Measurements from ENCODE around the gene SIRPB1. TPM values are rescaled to one million over a fixed set of nuclear protein-coding genes. Genes with fewer than 3 reads are reported as not detected.

The SIRPB1 gene
- total RNA-seq, 4 donors from 2014 or later: 0.95 to 3.2 (median 1.7) TPM; not detected in 1

DNA sequence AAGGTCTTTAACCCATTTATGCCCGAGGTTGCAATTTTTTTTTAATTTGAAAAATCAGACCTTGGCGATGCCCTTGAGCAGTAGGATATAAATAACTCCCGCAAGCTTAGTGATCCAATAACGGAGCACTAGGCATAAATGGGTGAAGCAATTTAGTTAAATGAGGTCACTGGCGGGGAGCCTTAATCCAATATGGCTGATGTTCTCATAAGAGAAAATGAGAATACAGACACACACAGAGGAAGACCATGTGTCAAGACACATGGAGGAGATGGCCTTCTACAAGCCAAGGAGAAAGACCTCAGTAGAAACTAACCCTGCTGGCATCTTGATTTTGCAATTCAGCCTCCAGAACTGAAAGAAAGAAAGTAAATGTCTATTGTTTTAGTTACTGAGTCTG is 37.0 kb upstream of the SIRPB1 start:
- intact Hi-C loops (cut with DNase I; ENCODE audit: low total_unique reads): no loop called here
- Histone ChIP-seq H3K27ac (no peak overlapping the region), H3K4me3 (no peak overlapping the region), H3K36me3 (no peaks in the 10 kb centered on the region), H3K27me3 (no peaks in the 10 kb centered on the region), H3K4me1 (no peaks in the 10 kb centered on the region), H3K9me3 (no peaks in the 10 kb centered on the region)
- no peak for TF ChIP-seq POLR2A (IDR thresholded peaks at IDR 0.05)
- TF ChIP-seq, protein P1, sequence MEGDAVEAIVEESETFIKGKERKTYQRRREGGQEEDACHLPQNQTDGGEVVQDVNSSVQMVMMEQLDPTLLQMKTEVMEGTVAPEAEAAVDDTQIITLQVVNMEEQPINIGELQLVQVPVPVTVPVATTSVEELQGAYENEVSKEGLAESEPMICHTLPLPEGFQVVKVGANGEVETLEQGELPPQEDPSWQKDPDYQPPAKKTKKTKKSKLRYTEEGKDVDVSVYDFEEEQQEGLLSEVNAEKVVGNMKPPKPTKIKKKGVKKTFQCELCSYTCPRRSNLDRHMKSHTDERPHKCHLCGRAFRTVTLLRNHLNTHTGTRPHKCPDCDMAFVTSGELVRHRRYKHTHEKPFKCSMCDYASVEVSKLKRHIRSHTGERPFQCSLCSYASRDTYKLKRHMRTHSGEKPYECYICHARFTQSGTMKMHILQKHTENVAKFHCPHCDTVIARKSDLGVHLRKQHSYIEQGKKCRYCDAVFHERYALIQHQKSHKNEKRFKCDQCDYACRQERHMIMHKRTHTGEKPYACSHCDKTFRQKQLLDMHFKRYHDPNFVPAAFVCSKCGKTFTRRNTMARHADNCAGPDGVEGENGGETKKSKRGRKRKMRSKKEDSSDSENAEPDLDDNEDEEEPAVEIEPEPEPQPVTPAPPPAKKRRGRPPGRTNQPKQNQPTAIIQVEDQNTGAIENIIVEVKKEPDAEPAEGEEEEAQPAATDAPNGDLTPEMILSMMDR (IDR thresholded peaks at IDR 0.05): no peak
- DNase-seq: no peak

DNA sequence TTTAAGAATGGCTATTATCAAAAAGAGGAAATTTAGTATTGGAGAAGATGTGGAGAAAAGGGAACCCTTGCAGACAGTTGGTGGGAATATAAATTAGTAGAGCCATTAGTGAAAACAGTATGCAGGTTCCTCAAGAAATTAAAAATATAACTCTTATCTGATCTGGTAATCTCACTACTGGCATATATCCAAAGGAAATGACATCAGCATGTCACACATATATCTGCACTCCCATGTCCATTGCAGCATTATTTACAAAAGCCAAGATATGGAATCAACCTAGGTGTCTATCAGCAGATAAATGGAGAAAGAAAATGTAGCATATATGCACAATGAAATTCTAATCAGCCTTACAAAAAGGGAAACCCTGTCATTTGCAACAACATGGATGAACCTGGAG is 35.2 kb upstream of the SIRPB1 start:
- Histone ChIP-seq H3K9me3 (no peaks in the 10 kb centered on the region), H3K4me1 (no peaks in the 10 kb centered on the region)

DNA sequence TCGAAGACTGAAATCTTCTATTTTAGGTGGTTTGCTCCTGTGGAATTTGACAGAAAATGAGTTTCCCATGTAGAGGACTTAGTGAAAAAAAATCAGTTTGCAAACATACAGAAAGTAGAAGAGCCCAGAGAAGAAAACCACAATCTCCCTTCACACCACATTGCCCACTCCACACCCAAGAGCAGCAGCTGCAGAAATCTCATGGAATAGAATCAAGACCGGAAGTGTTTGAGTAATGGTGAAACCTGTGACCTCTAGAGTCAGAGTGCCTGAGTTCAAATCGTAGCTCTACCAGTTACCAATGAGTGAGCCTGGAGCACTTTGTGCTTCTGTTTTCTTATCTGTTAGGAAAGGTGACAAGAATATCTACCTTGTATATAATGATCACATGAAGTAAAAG is 33.2 kb upstream of the SIRPB1 start:
- H3K4me3 ChIP-seq: no peak overlapping the region
- H3K36me3 ChIP-seq: no peaks in the 10 kb centered on the region
- no peak overlapping the region for H3K27ac ChIP-seq
- intact Hi-C loops (cut with DNase I; ENCODE audit: low total_unique reads): no loop called here
- no peaks in the 10 kb centered on the region for H3K4me1 ChIP-seq
- TF ChIP-seq, protein P1 (IDR thresholded peaks at IDR 0.05): no peak
- TF ChIP-seq POLR2A (IDR thresholded peaks at IDR 0.05): no peak
- H3K27me3 ChIP-seq: no peaks in the 10 kb centered on the region
- H3K9me3 ChIP-seq: no peaks in the 10 kb centered on the region
- no peak for DNase-seq

More for the DNA sequence above, 35.2 kb upstream of the SIRPB1 start:
- Histone ChIP-seq H3K4me3 (no peak overlapping the region), H3K27me3 (no peaks in the 10 kb centered on the region), H3K36me3 (no peaks in the 10 kb centered on the region), H3K27ac (no peak overlapping the region)
- intact Hi-C loops (cut with DNase I; ENCODE audit: low total_unique reads): no loop called here
- TF ChIP-seq, protein P1 (IDR thresholded peaks at IDR 0.05): no peak
- TF ChIP-seq POLR2A (IDR thresholded peaks at IDR 0.05): no peak
- DNase-seq: no peak

DNA sequence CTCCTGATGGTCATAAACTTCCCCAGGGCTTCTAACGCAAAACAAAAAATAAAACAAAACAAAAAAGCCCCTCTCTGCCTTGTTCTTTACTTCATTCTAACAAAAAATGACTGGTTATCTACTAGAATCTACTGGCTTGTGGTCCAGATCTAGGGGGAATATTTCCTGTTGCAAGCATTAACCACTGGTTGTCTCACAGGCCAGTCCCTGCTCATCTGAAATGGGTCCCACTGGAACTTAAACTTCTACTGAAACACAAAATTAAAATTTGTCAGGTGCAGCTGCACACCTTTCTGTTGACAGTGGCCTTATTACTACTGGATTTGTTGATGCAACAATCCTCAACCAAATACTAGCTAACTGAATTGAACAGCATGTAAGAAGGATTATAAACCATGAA is 32.3 kb upstream of the SIRPB1 start:
- Histone ChIP-seq H3K4me1 (no peaks in the 10 kb centered on the region), H3K9me3 (no peaks in the 10 kb centered on the region), H3K27me3 (no peaks in the 10 kb centered on the region), H3K4me3 (no peak overlapping the region), H3K36me3 (no peaks in the 10 kb centered on the region), H3K27ac (no peak overlapping the region)
- no peak for TF ChIP-seq POLR2A (IDR thresholded peaks at IDR 0.05)
- TF ChIP-seq, protein P1 (IDR thresholded peaks at IDR 0.05): no peak
- intact Hi-C loops (cut with DNase I; ENCODE audit: low total_unique reads): no loop called here
- DNase-seq: no peak

DNA sequence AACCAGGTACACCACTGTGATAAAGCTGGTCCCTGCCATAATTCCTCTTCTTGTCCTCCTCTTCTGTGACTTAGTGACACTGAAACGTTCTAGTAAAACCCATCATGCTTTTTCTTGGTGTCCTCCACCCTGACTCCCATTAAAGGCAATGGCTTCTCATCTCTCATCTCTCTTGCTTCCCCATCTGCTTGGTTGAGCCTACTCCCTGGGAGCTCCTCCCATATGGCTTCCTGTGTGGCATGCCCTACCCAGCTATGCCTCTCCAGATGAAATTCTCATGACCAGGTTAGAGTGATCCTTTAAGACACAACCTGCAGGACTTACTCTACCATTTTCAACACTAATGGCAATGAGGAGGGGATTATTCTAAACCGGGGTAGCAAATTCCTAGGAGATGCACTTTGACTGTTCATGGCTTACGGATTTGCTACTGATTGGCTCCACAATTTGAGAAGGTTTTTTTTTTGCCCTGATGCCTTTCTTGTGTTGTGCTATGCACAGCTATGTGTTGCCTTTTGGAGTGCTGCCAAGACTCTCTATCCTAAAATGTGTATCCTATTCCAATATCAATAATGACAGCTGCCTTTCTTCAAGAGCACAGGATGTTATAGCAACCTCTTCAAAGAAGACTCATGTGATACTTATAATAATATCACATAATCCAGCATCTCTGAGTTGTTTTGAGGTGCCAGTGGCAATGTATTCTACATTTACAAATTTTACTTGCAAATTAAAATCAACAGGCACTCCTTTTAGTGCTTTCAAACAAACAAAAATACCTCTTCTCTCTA is 31.7 kb upstream of the SIRPB1 start:
- no peaks in the 10 kb centered on the region for H3K9me3 ChIP-seq
- H3K4me1 ChIP-seq: no peaks in the 10 kb centered on the region
- H3K4me3 ChIP-seq: no peak overlapping the region
- intact Hi-C loops (cut with DNase I; ENCODE audit: low total_unique reads): no loop called here
- TF ChIP-seq, protein P1 (IDR thresholded peaks at IDR 0.05): no peak
- TF ChIP-seq POLR2A (IDR thresholded peaks at IDR 0.05): no peak
- H3K27ac ChIP-seq: no peak overlapping the region
- DNase-seq: no peak
- H3K27me3 ChIP-seq: no peaks in the 10 kb centered on the region
- H3K36me3 ChIP-seq: no peaks in the 10 kb centered on the region

All from uterus (tissue), 4 donors.